MCF 10A (cell line): ENCODE results near the gene LRP1. TPM values are rescaled to one million over a fixed set of nuclear protein-coding genes. Genes with fewer than 3 reads are reported as not detected.

Experiments
- BruUV-seq: library from RNA; stranded (reverse); fragments of 400-500 nt; replicated peaks from 2 replicates; lab custom pipeline; 2021; lab: Mats Ljungman, UMichigan
- CTCF ChIA-PET: fragments of 300-600 bp; sonication (Branson Sonifier 250); formaldehyde crosslinking; extraction: SDS; loops from one replicate; lab custom pipeline; 2021; ENCODE audit warnings: antibody characterized with exemption, inconsistent platforms; lab: Yijun Ruan, JAX
- POLR2A ChIA-PET: fragments of 300-600, 350-650 bp; sonication (Branson Sonifier 250); formaldehyde crosslinking; extraction: SDS; loops from one replicate; lab custom pipeline; 2020; ENCODE audit warnings: antibody characterized with exemption, inconsistent platforms; lab: Yijun Ruan, JAX
- DNase-seq: peaks from one replicate; pipeline ENCODE4 v3.0.0-alpha.2; 2018; ENCODE audit not compliant: unreplicated experiment
- H3K27ac Mint-ChIP-seq: one replicate; pipeline ENCODE4 v1.8.0; 2022; ENCODE audit warnings: mild to moderate bottlenecking, low read depth, mixed read lengths; ENCODE audit not compliant: unreplicated experiment
- H3K27me3 Mint-ChIP-seq: one replicate; pipeline ENCODE4 v1.8.0; 2022; ENCODE audit warnings: mixed read lengths; ENCODE audit not compliant: insufficient read depth, unreplicated experiment
- H3K36me3 Mint-ChIP-seq: one replicate; pipeline ENCODE4 v1.8.0; 2022; ENCODE audit warnings: mild to moderate bottlenecking, moderate library complexity, mixed read lengths; ENCODE audit not compliant: insufficient read depth, unreplicated experiment
- H3K4me1 Mint-ChIP-seq: one replicate; pipeline ENCODE4 v1.8.0; 2022; ENCODE audit warnings: mixed read lengths; ENCODE audit not compliant: insufficient read depth, unreplicated experiment
- H3K4me3 Mint-ChIP-seq: one replicate; pipeline ENCODE4 v1.8.0; 2022; ENCODE audit warnings: mild to moderate bottlenecking, moderate library complexity, mixed read lengths; ENCODE audit not compliant: unreplicated experiment
- H3K9me3 Mint-ChIP-seq: one replicate; pipeline ENCODE4 v1.8.0; 2022; ENCODE audit warnings: mixed read lengths; ENCODE audit not compliant: unreplicated experiment
- CTCF ChIP-seq: fragments of 200-600 bp; IDR thresholded peaks from one replicate; pipeline ENCODE4 v1.8.0; 2022; ENCODE audit warnings: antibody characterized with exemption, mild to moderate bottlenecking; ENCODE audit not compliant: unreplicated experiment
- intact Hi-C: fragments of 100-400 bp; cut with micrococcal nuclease; formaldehyde crosslinking; loops from 2 replicates; pipeline ENCODE4 v1.14.1; 2022
- total RNA-seq: library from RNA; stranded (reverse); gene quantifications from 2 replicates; pipeline ENCODE4 v1.2.3, GENCODE V29; 2022

Gene LRP1
- total RNA-seq, 1 experiment from 2014 or later: 18.9 TPM

- H3K9me3 Mint-ChIP-seq: no peaks in the 10 kb centered on the region
These were observed 104.0 kb downstream of the LRP1 start for GRCh38 chr12:57232156-57232756.

GRCh38 chr12:57233357-57234232 is 105.3 kb downstream of the LRP1 start:
- ChIA-PET CTCF (interaction anchor here (0.6 to 10.2 kb wide), 8 partner anchors 8 to 393 kb away, joined by 3 to 152 read pairs (median 4); partner anchors contain the start of gene STAC3), POLR2A (interaction anchor here (1.2 kb wide), 1 partner anchor 9 kb away, joined by 6 read pairs; no protein-coding TSS in a partner anchor)
- Mint-ChIP-seq H3K27me3 (no peaks in the 10 kb centered on the region), H3K27ac (no peak overlapping the region), H3K36me3 (peaks cover 56% of the 10 kb centered on the region), H3K4me1 (peaks cover 31% of the 10 kb centered on the region), H3K9me3 (no peaks in the 10 kb centered on the region), H3K4me3 (no peak overlapping the region)
- TF ChIP-seq CTCF: no peak
- no TSS peak for BruUV-seq
- no peak for DNase-seq
- intact Hi-C loops: no loop called here

More at GRCh38 chr12:57232156-57232756, 104.0 kb downstream of the LRP1 start:
- intact Hi-C loops: no loop called here
- ChIA-PET CTCF (interaction anchor here (0.8 to 10.2 kb wide), 4 partner anchors 9 to 392 kb away, joined by 4 to 152 read pairs (median 33); no protein-coding TSS in a partner anchor), POLR2A (no interaction called here)
- peaks cover 30% of the 10 kb centered on the region for H3K4me1 Mint-ChIP-seq
- no peaks in the 10 kb centered on the region for H3K27me3 Mint-ChIP-seq
- no TSS peak for BruUV-seq
- no peak for TF ChIP-seq CTCF
- no peak overlapping the region for H3K4me3 Mint-ChIP-seq
- peaks cover 56% of the 10 kb centered on the region for H3K36me3 Mint-ChIP-seq
- H3K27ac Mint-ChIP-seq: no peak overlapping the region
- no peak for DNase-seq

- ChIA-PET POLR2A (interaction anchor here (1.2 kb wide), 1 partner anchor 9 kb away, joined by 6 read pairs; no protein-coding TSS in a partner anchor), CTCF (interaction anchor here (0.6 to 1.3 kb wide), 4 partner anchors 13 to 25 kb away, joined by 4 to 6 read pairs (median 5); partner anchors contain the start of gene STAC3)
- no peak for DNase-seq
- intact Hi-C loops: no loop called here
- no peak for TF ChIP-seq CTCF
- Mint-ChIP-seq H3K4me1 (peaks cover 29% of the 10 kb centered on the region), H3K36me3 (peaks cover 60% of the 10 kb centered on the region), H3K27me3 (no peaks in the 10 kb centered on the region), H3K4me3 (no peak overlapping the region), H3K27ac (no peak overlapping the region), H3K9me3 (no peaks in the 10 kb centered on the region)
- BruUV-seq: TSS peak; percentile 22
These were observed 105.9 kb downstream of the LRP1 start for GRCh38 chr12:57234233-57234570.

- TF ChIP-seq CTCF: no peak
- Mint-ChIP-seq H3K27me3 (no peaks in the 10 kb centered on the region), H3K36me3 (peaks cover 58% of the 10 kb centered on the region), H3K27ac (no peak overlapping the region), H3K9me3 (no peaks in the 10 kb centered on the region), H3K4me3 (no peak overlapping the region), H3K4me1 (peaks cover 30% of the 10 kb centered on the region)
- ChIA-PET POLR2A (no interaction called here), CTCF (no interaction called here)
- BruUV-seq: no TSS peak
- intact Hi-C loops: no loop called here
- no peak for DNase-seq
These were observed 106.3 kb downstream of the LRP1 start for GRCh38 chr12:57234571-57235016.
